Measurements from ENCODE around the gene SAA1. TPM values are rescaled to one million over a fixed set of nuclear protein-coding genes. Genes with fewer than 3 reads are reported as not detected.

SAA1 gene
- polyA plus RNA-seq, 3 donors: not detected

DNA sequence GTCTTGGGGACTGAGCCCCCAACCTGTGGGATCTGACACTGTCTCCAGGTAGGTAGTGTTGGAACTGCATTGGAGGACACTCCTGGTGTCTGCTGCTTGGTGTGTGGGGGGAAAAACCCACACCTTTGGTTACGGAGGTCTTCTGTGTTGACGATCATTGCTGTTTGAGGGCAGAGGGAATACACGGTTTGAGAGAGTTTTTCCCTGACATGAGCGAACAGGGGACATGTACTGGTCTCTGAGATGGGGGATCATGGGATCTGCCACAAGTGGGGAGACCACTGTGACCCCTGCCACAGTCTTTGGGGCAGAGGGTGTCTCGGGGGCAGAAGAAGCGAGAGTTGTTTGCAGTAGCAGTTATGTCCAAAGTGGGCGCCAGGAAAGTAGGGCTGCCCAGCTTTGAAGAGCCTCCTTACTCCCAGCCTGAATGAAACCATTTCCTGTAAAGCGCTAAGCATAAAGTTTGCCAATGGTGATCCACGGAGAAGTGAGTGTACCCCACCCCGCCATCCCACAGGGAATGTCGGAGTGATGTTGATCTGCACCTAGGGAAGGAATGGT lies 12.2 kb upstream of the SAA1 start:
- intact Hi-C loops (cut with micrococcal nuclease): no loop called here
- Histone ChIP-seq H3K79me2 (ENCODE audit: insufficient read depth, low read length) (no peaks in the 10 kb centered on the region), H3K4me1 (ENCODE audit: control insufficient read depth in 1 of 2, insufficient read depth in 2 of 2, low read length in 2 of 2) (no peaks in the 10 kb centered on the region), H3K36me3 (replicated peaks in 1 of 2; ENCODE audit: control insufficient read depth in 1 of 2, insufficient read depth in 2 of 2, low read length in 2 of 2) (no peaks in the 10 kb centered on the region), H3K9ac (ENCODE audit: insufficient read depth, low read length, poor library complexity, severe bottlenecking) (no peak overlapping the region), H3K27me3 (ENCODE audit: control insufficient read depth in 2 of 2, insufficient read depth in 2 of 2, low read length in 2 of 2) (no peaks in the 10 kb centered on the region), H3K9me3 (replicated peaks in 1 of 2; ENCODE audit: control insufficient read depth in 1 of 2, insufficient read depth in 1 of 2, low read length in 2 of 2) (no peaks in the 10 kb centered on the region), H3K4me3 (replicated peaks in 1 of 3; ENCODE audit: low read depth in 2 of 3, low read length in 3 of 3) (no peak overlapping the region), H3K27ac (ENCODE audit: low read depth in 1 of 2, low read length in 2 of 2) (no peak overlapping the region), H4K20me1 (ENCODE audit: insufficient read depth, low read length) (no peaks in the 10 kb centered on the region), H3K4me2 (replicated peaks; ENCODE audit: extremely low read depth, low read length, poor library complexity, severe bottlenecking) (no peak overlapping the region), H2AFZ (ENCODE audit: insufficient read depth, low read depth, low read length, poor library complexity, severe bottlenecking) (no peak overlapping the region)
- H3K9me3 Mint-ChIP-seq: peaks cover 0 to 2% (median 0%) of the 10 kb centered on the region in 7 donors
- no peak overlapping the region for H3K4me3 Mint-ChIP-seq
- TF ChIP-seq, protein P1, sequence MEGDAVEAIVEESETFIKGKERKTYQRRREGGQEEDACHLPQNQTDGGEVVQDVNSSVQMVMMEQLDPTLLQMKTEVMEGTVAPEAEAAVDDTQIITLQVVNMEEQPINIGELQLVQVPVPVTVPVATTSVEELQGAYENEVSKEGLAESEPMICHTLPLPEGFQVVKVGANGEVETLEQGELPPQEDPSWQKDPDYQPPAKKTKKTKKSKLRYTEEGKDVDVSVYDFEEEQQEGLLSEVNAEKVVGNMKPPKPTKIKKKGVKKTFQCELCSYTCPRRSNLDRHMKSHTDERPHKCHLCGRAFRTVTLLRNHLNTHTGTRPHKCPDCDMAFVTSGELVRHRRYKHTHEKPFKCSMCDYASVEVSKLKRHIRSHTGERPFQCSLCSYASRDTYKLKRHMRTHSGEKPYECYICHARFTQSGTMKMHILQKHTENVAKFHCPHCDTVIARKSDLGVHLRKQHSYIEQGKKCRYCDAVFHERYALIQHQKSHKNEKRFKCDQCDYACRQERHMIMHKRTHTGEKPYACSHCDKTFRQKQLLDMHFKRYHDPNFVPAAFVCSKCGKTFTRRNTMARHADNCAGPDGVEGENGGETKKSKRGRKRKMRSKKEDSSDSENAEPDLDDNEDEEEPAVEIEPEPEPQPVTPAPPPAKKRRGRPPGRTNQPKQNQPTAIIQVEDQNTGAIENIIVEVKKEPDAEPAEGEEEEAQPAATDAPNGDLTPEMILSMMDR (IDR thresholded peaks at IDR 0.05): no peak
- peaks cover under 1 to 10% (median 5%) of the 10 kb centered on the region in 3 donors for H3K27me3 Mint-ChIP-seq (ENCODE audit: low read depth in 3 of 3)
- no peaks in the 10 kb centered on the region for H3K36me3 Mint-ChIP-seq
- no peak for DNase-seq
- 84% methylated on average over 9 of the region's 11 CpGs for WGBS (ENCODE audit: insufficient coverage)
- peaks cover 9% of the 10 kb centered on the region for H3K4me1 Mint-ChIP-seq
- H3K27ac Mint-ChIP-seq: no peak overlapping the region

DNA sequence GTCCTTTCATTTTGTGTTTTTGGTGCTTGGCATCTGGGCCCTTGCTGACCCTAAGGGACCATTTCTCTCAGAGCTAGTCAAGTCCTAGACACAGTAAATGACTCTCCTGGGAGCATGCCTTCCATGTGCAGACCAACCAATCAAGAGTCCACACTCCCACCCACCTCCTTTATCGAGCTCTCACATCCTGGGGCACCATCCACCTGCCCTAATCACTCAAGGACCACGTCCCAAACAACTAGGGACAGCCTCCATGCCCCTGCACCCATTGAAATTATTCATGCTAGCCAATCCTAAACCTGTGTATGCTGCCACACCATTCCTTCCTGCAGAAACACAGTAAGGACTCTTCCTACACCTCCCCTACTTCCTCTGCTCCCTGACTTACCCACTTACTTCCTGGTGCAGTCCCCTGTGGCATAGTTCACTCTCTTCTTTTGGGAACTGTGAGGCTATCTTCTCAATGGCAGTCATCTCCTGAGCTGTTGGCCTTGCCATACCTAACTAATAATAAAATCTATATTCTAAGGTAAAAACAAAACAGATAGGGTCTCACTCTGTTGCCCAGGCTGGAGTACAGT lies 11.2 kb upstream of the SAA1 start:
- intact Hi-C loops (cut with micrococcal nuclease): no loop called here

More for the DNA sequence above, 11.2 kb upstream of the SAA1 start:
- Histone ChIP-seq H3K27ac (ENCODE audit: low read depth in 1 of 2, low read length in 2 of 2) (no peak overlapping the region), H3K79me2 (ENCODE audit: insufficient read depth, low read length) (no peaks in the 10 kb centered on the region), H3K9ac (ENCODE audit: insufficient read depth, low read length, poor library complexity, severe bottlenecking) (no peak overlapping the region), H3K4me1 (ENCODE audit: control insufficient read depth in 1 of 2, insufficient read depth in 2 of 2, low read length in 2 of 2) (no peaks in the 10 kb centered on the region), H3K27me3 (ENCODE audit: control insufficient read depth in 2 of 2, insufficient read depth in 2 of 2, low read length in 2 of 2) (peaks cover 0 to 2% of the 10 kb centered on the region in 2 donors), H3K4me3 (replicated peaks in 1 of 3; ENCODE audit: low read depth in 2 of 3, low read length in 3 of 3) (no peak overlapping the region), H3K4me2 (replicated peaks; ENCODE audit: extremely low read depth, low read length, poor library complexity, severe bottlenecking) (no peak overlapping the region), H3K36me3 (replicated peaks in 1 of 2; ENCODE audit: control insufficient read depth in 1 of 2, insufficient read depth in 2 of 2, low read length in 2 of 2) (no peaks in the 10 kb centered on the region), H2AFZ (ENCODE audit: insufficient read depth, low read depth, low read length, poor library complexity, severe bottlenecking) (no peak overlapping the region), H3K9me3 (replicated peaks in 1 of 2; ENCODE audit: control insufficient read depth in 1 of 2, insufficient read depth in 1 of 2, low read length in 2 of 2) (no peaks in the 10 kb centered on the region), H4K20me1 (ENCODE audit: insufficient read depth, low read length) (no peaks in the 10 kb centered on the region)
- Mint-ChIP-seq H3K27me3 (ENCODE audit: low read depth in 3 of 3) (peaks cover 0 to 5% (median 4%) of the 10 kb centered on the region in 3 donors), H3K27ac (peak overlapping the region in 1 of 7 donors; percentile 41), H3K4me1 (peaks cover 9% of the 10 kb centered on the region), H3K4me3 (no peak overlapping the region), H3K36me3 (no peaks in the 10 kb centered on the region), H3K9me3 (peaks cover 0 to 2% (median 0%) of the 10 kb centered on the region in 7 donors)
- TF ChIP-seq, protein P1 (IDR thresholded peaks at IDR 0.05): no peak
- no peak for DNase-seq
- 94% methylated on average over 2 of the region's 2 CpGs for WGBS (ENCODE audit: insufficient coverage)

All from CD14-positive monocyte (primary cell).